GM12873 (cell line): Measurements from ENCODE around the gene THRAP3.

ENCODE experiments used
- TF ChIP-seq, protein P1 (sequence below): IDR thresholded peaks from 2 replicates; pipeline ENCODE4 v1.5.1; 2012; ENCODE audit warnings: low read depth, mild to moderate bottlenecking, moderate library complexity, low read length, control low read depth; ENCODE audit not compliant: insufficient read depth; ENCODE audit errors: missing control alignments

THRAP3 gene

DNA sequence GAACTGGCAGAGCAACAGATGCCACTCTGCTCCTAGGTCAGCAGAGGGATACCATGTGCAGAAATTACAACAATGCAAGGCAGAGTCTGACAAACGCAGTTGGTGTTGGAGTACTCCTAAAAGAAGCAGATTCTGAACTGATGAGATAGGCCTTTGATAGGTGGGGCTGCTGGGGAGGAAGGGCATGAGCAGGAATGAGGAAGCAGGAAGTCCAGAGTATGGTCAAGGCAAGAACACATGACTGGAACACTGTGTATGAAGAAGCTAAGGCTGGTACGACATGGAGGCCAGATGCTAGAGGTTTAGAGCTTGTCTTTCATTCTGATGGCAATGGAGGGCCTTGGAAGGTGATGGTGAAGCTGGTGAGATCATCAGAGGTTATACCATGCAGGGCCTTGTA, 11.5 kb upstream of the THRAP3 start:
- TF ChIP-seq, protein P1, sequence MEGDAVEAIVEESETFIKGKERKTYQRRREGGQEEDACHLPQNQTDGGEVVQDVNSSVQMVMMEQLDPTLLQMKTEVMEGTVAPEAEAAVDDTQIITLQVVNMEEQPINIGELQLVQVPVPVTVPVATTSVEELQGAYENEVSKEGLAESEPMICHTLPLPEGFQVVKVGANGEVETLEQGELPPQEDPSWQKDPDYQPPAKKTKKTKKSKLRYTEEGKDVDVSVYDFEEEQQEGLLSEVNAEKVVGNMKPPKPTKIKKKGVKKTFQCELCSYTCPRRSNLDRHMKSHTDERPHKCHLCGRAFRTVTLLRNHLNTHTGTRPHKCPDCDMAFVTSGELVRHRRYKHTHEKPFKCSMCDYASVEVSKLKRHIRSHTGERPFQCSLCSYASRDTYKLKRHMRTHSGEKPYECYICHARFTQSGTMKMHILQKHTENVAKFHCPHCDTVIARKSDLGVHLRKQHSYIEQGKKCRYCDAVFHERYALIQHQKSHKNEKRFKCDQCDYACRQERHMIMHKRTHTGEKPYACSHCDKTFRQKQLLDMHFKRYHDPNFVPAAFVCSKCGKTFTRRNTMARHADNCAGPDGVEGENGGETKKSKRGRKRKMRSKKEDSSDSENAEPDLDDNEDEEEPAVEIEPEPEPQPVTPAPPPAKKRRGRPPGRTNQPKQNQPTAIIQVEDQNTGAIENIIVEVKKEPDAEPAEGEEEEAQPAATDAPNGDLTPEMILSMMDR = no peak

- TF ChIP-seq, protein P1 = peak; percentile 11
Measured at GRCh38 chr1:36217670-36218069, 6.6 kb upstream of the THRAP3 start.

GRCh38 chr1:36222481-36223380, 1.5 kb upstream of the THRAP3 start:
- TF ChIP-seq, protein P1 = no peak

- TF ChIP-seq, protein P1 = no peak
Measured at GRCh38 chr1:36223381-36223995, 755 bp upstream of the THRAP3 start.

GRCh38 chr1:36224537-36225282, 467 bp downstream of the THRAP3 start:
- TF ChIP-seq, protein P1 = peak; percentile 38

DNA sequence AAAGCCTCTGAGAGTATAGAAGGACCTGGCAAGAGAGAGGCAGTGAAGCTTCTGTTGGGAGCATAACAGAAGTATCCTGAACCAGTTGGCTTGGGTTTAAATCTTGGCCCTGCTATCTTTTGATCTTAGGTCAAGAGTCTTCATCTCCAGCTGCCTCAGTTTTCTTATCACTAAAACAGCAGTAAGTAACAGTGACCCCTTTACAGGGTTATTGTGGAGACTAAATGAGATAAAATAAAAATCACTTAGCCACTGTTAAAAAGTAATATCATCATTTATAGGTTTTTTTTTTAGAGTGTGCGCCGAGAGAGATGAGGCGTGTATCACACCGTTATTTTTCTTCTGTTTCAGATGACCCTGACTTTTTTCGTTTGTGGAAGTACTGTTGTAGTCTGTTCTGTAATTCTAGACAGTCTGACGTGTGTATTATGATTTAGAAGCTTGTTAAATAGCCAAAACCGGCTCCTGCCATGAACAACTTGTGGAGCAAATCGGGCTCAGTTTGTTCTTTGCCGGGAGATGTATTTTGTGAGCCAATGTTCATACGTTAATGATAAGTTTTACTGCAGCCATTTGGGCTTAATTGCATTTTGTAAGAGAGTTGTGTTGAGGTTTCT, 1.1 kb downstream of the THRAP3 start:
- TF ChIP-seq, protein P1 = no peak
